ENCODE data around the gene RXFP4.

The RXFP4 gene

GRCh38 chr1:155899683-155900082 lies 41.8 kb upstream of the RXFP4 start:
- no peak overlapping the region for H3K4me3 ChIP-seq (ENCODE audit: low read depth, low read length)
- TF ChIP-seq CTCF (IDR thresholded peaks at IDR 0.05; ENCODE audit: insufficient read depth, low read depth, low read length, missing control alignments), result no peak
- DNase-seq (ENCODE audit: low read depth), result no peak

- no peak for DNase-seq (ENCODE audit: low read depth)
- no peak for TF ChIP-seq CTCF (IDR thresholded peaks at IDR 0.05; ENCODE audit: insufficient read depth, low read depth, low read length, missing control alignments)
- H3K4me3 ChIP-seq (ENCODE audit: low read depth, low read length), result no peak overlapping the region
Observed at GRCh38 chr1:155900161-155900560, 41.3 kb upstream of the RXFP4 start.

- no peak for TF ChIP-seq CTCF (IDR thresholded peaks at IDR 0.05; ENCODE audit: insufficient read depth, low read depth, low read length, missing control alignments)
- H3K4me3 ChIP-seq (ENCODE audit: low read depth, low read length), result no peak overlapping the region
- DNase-seq (ENCODE audit: low read depth), result no peak
Observed at GRCh38 chr1:155904261-155904660, 37.2 kb upstream of the RXFP4 start.

- H3K4me3 ChIP-seq (ENCODE audit: low read depth, low read length), result peak overlapping the region; percentile 82; the same call in 1 of the 2 replicates
- DNase-seq (ENCODE audit: low read depth), result no peak
Observed at GRCh38 chr1:155909894-155910293, 31.5 kb upstream of the RXFP4 start.

GRCh38 chr1:155910621-155911121 lies 30.8 kb upstream of the RXFP4 start:
- peak; percentile 49 for DNase-seq (ENCODE audit: low read depth)
- TF ChIP-seq CTCF (IDR thresholded peaks at IDR 0.05; ENCODE audit: insufficient read depth, low read depth, low read length, missing control alignments), result no peak
- peak overlapping the region; percentile 82 for H3K4me3 ChIP-seq (ENCODE audit: low read depth, low read length)

More at GRCh38 chr1:155909894-155910293, 31.5 kb upstream of the RXFP4 start:
- TF ChIP-seq CTCF (IDR thresholded peaks at IDR 0.05; ENCODE audit: insufficient read depth, low read depth, low read length, missing control alignments), result no peak

- peak within 1 kb of the TSS; percentile 82 for H3K4me3 ChIP-seq (ENCODE audit: low read depth, low read length)
- no peak for TF ChIP-seq CTCF (IDR thresholded peaks at IDR 0.05; ENCODE audit: insufficient read depth, low read depth, low read length, missing control alignments)
- DNase-seq (ENCODE audit: low read depth), result peak; percentile 92
Observed at GRCh38 chr1:155911156-155912055, 30.0 kb upstream of the RXFP4 start, which contains the start of gene RIT1. Gene RIT1 (minus strand): TSS chr1:155911349. CDS start chr1:155910761, 588 bp downstream.

All from GM12865 (cell line).